Nephron (organoid): Measurements from ENCODE around the gene ALDH16A1.

Experiments
- H3K27ac Mint-ChIP-seq, 3 experiments: 2 replicates each; pipeline ENCODE4 v1.8.0; 2020; ENCODE audit warnings: mixed read lengths in 3 of 3, mild to moderate bottlenecking in 2 of 3, moderate library complexity in 1 of 3
- H3K27me3 Mint-ChIP-seq: 2 replicates; pipeline ENCODE4 v1.8.0; 2021; ENCODE audit warnings: low read depth, mild to moderate bottlenecking, moderate library complexity, mixed read lengths
- H3K36me3 Mint-ChIP-seq: 2 replicates; pipeline ENCODE4 v1.8.0; 2020; ENCODE audit warnings: low read depth, mixed read lengths
- H3K4me1 Mint-ChIP-seq: 2 replicates; pipeline ENCODE4 v1.8.0; 2020; ENCODE audit warnings: mixed read lengths
- H3K4me3 Mint-ChIP-seq, 3 experiments: 2 replicates each; pipeline ENCODE4 v1.8.0; 2020; ENCODE audit warnings: mild to moderate bottlenecking in 3 of 3, mixed read lengths in 3 of 3, moderate library complexity in 2 of 3
- H3K9me3 Mint-ChIP-seq: 2 replicates; pipeline ENCODE4 v1.8.0; 2020; ENCODE audit warnings: mixed read lengths
- CTCF ChIP-seq, 3 experiments: fragments of 200-600 bp; sonication (generic); IDR thresholded peaks; one replicate each; pipeline ENCODE4 v1.5.0; 2021; ENCODE audit warnings: antibody characterized with exemption in 3 of 3; ENCODE audit not compliant: unreplicated experiment in 3 of 3

The ALDH16A1 gene

DNA sequence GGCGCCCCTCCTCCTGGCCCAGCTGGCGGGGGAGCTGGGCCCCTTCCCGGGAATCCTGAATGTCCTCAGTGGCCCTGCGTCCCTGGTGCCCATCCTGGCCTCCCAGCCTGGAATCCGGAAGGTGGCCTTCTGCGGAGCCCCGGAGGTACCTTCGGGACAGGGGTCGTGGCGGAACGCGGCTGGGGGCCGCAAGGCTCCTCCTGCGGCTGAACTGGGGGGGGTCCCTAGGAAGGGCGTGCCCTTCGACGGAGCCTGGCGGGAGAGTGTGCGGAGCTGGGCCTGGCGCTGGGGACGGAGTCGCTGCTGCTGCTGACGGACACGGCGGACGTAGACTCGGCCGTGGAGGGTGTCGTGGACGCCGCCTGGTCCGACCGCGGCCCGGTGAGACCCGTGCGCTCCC is 8.6 kb downstream of the ALDH16A1 start:
- Mint-ChIP-seq H3K27me3 (no peaks in the 10 kb centered on the region), H3K4me1 (no peaks in the 10 kb centered on the region), H3K27ac (no peak overlapping the region), H3K4me3 (no peak overlapping the region), H3K36me3 (peaks cover 4% of the 10 kb centered on the region), H3K9me3 (no peaks in the 10 kb centered on the region)
- no peak for TF ChIP-seq CTCF (IDR thresholded peaks at IDR 0.05; ENCODE audit: unreplicated experiment in 3 of 3)

DNA sequence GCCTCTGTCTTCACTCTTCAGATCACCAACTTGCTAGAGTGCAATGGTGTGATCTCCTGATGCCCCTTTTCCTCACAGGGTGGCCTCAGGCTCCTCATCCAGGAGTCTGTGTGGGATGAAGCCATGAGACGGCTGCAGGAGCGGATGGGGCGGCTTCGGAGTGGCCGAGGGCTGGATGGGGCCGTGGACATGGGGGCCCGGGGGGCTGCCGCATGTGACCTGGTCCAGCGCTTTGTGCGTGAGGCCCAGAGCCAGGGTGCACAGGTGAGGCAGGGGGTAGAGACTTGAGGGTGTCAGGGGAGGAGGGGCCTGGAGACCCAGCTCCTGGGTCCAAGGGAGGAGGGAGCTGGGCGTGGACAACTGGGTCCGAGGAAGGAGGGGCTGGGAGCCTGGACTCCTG is 9.5 kb downstream of the ALDH16A1 start:
- H3K4me3 Mint-ChIP-seq = no peak overlapping the region
- H3K27ac Mint-ChIP-seq = no peak overlapping the region
- no peak for TF ChIP-seq CTCF (IDR thresholded peaks at IDR 0.05; ENCODE audit: unreplicated experiment in 3 of 3)
- H3K9me3 Mint-ChIP-seq = no peaks in the 10 kb centered on the region
- H3K27me3 Mint-ChIP-seq = no peaks in the 10 kb centered on the region
- H3K4me1 Mint-ChIP-seq = no peaks in the 10 kb centered on the region
- H3K36me3 Mint-ChIP-seq = peaks cover 4% of the 10 kb centered on the region

DNA sequence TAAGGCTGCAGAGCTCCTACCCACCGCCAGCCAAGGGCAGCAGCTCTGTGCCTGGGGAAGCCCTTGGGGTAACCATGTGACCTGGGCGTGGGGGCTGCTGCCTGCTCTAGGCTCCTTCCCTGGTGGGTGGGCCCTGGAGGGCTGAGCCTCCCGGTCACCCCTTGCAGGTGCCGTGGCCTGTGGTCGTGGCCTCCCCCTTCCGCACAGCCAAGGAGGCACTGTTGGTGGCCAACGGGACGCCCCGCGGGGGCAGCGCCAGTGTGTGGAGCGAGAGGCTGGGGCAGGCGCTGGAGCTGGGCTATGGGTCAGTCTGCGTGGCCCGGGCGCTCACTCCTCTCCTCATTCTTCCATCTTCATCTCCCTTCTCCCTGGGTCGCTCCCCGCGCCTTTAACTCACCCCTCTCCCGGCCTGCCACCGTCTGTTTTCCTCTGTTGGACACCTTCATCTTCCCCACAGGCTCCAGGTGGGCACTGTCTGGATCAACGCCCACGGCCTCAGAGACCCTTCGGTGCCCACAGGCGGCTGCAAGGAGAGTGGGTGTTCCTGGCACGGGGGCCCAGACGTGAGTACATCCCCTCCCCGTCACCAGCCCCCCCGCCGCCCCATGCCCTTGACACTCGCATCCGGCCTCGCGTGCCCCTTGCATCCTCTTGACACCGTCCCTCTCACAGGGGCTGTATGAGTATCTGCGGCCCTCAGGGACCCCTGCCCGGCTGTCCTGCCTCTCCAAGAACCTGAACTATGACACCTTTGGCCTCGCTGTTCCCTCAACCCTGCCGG is 11.1 kb downstream of the ALDH16A1 start:
- no peak overlapping the region for H3K4me3 Mint-ChIP-seq
- H3K9me3 Mint-ChIP-seq = no peaks in the 10 kb centered on the region
- H3K27me3 Mint-ChIP-seq = no peaks in the 10 kb centered on the region
- H3K36me3 Mint-ChIP-seq = peaks cover 7% of the 10 kb centered on the region
- H3K4me1 Mint-ChIP-seq = no peaks in the 10 kb centered on the region
- no peak overlapping the region for H3K27ac Mint-ChIP-seq
- TF ChIP-seq CTCF (IDR thresholded peaks at IDR 0.05; ENCODE audit: unreplicated experiment in 3 of 3) = no peak

DNA sequence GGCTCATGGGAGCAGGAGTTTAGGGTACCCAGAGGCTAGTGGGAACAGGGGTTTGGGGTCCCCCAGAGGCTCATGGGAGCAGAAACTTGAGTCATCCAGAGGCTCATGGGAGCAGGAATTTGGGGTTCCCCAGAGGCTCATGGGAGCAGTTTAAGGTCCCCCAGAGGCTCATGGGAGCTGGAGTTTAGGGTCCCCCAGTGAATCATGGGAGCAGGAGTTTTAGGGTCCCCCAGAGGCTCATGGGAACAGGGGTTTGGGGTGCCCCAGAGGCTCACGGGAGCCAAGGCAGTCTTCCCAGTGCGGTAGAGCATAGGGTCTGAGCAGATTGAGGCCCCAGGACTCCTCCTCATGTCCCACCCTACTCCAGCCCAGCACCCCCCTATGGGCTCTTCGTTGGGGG is 12.3 kb downstream of the ALDH16A1 start:
- Mint-ChIP-seq H3K27ac (no peak overlapping the region), H3K36me3 (peaks cover 8% of the 10 kb centered on the region), H3K9me3 (no peaks in the 10 kb centered on the region), H3K27me3 (no peaks in the 10 kb centered on the region), H3K4me3 (no peak overlapping the region), H3K4me1 (no peaks in the 10 kb centered on the region)
- no peak for TF ChIP-seq CTCF (IDR thresholded peaks at IDR 0.05; ENCODE audit: unreplicated experiment in 3 of 3)

- H3K4me3 Mint-ChIP-seq = no peak overlapping the region
- no peak for TF ChIP-seq CTCF (IDR thresholded peaks at IDR 0.05; ENCODE audit: unreplicated experiment in 3 of 3)
- H3K9me3 Mint-ChIP-seq = no peaks in the 10 kb centered on the region
- peaks cover 8% of the 10 kb centered on the region for H3K36me3 Mint-ChIP-seq
- no peak overlapping the region for H3K27ac Mint-ChIP-seq
- H3K4me1 Mint-ChIP-seq = no peaks in the 10 kb centered on the region
- no peaks in the 10 kb centered on the region for H3K27me3 Mint-ChIP-seq
These were observed 15.2 kb downstream of the ALDH16A1 start for GRCh38 chr19:49468199-49468598.
